ENCODE measurements around the gene KRT20. TPM values are rescaled to one million over a fixed set of nuclear protein-coding genes. Genes with fewer than 3 reads are reported as not detected.
A peak's percentile ranks its signal among the peaks of the same experiment; 100 is the strongest.

The KRT20 gene
- total and polyA plus RNA-seq, 2 of the 13 experiments (the other 11 are each of a cell fraction or from before 2014, with no cell fraction given), result 0.13 to 0.20 TPM

- TF ChIP-seq PRDM10 (CRISPR knock-in tag; IDR thresholded peaks at IDR 0.05; ENCODE audit: low read depth) (no peak), ZSCAN30 (CRISPR knock-in tag; IDR thresholded peaks at IDR 0.05) (no peak), ZNF672 (CRISPR knock-in tag; IDR thresholded peaks at IDR 0.05) (no peak)
Observed at GRCh38 chr17:40841246-40841645, 43.8 kb downstream of the KRT20 start (continued).

- DNase-seq (ENCODE audit: low spot score) (no peak), ATAC-seq (no peak), FAIRE-seq (no peak)
- peak; percentile 56 to 69; a peak in 3 of 4 replicates for TF ChIP-seq MAFK (conservative IDR thresholded peaks at IDR 0.05 in 1 of 2, IDR thresholded peaks at IDR 0.05 in 1 of 2; ENCODE audit: low read length in 2 of 2)
- peak; percentile 58 for TF ChIP-seq MAFF (IDR thresholded peaks at IDR 0.05; ENCODE audit: low read depth, low read length)
- no peak for TF ChIP-seq ATAD3A (CRISPR knock-in tag; IDR thresholded peaks at IDR 0.05)
- Histone ChIP-seq H3K4me2 (ENCODE audit: low read depth, low read length) (no peak overlapping the region), H3K79me2 (ENCODE audit: insufficient read depth, low read length) (no peaks in the 10 kb centered on the region), H2AFZ (ENCODE audit: low read length) (no peak overlapping the region), H3K9me3 (ENCODE audit: low read length) (no peaks in the 10 kb centered on the region), H3K4me3 (replicated peaks in 1 of 3; ENCODE audit: insufficient read depth in 1 of 3, low read depth in 2 of 3, low read length in 3 of 3) (no peak overlapping the region), H3K4me1 (ENCODE audit: insufficient read depth, low read length) (0 out of 2 replicates have a peak, but pooled peaks cover 5% of the 10 kb centered on the region), H3K27me3 (ENCODE audit: control insufficient read depth in 1 of 2, insufficient read depth in 2 of 2, low read length in 2 of 2) (peaks cover 0 to 4% of the 10 kb centered on the region in 2 experiments; a peak in 1 of 5 replicates), H3K9ac (ENCODE audit: insufficient read depth, low read depth, low read length) (no peak overlapping the region), H3K27ac (ENCODE audit: extremely low read length, insufficient read depth, low read length) (no peak overlapping the region), H3K36me3 (replicated peaks in 1 of 2; ENCODE audit: control insufficient read depth in 1 of 2, insufficient read depth in 2 of 2, low read length in 2 of 2) (peaks cover 1 to 6% of the 10 kb centered on the region in 2 experiments; a peak in 2 of 5 replicates), H4K20me1 (ENCODE audit: insufficient read depth, low read length) (no peaks in the 10 kb centered on the region)
- WGBS (ENCODE audit: low lambda C conversion rate), result 61% methylated on average over 3 of the region's 3 CpGs
- in situ Hi-C loops (cut with HindIII; ENCODE audit: extremely low pct_ligation_motif_present, low pct_unique_long_range_greater_than_20kb), result no loop called here
- ChIA-PET POLR2A (interaction anchor here (0.9 kb wide), 1 partner anchor 20 kb away, joined by 3 read pairs; no protein-coding TSS in a partner anchor), CTCF (ENCODE audit: low intra/inter-chr PET ratio, low total read pairs) (no interaction called here)
- intact Hi-C loops (cut with micrococcal nuclease; ENCODE audit: unreplicated experiment), result no loop called here
- no TSS peak for BruUV-seq (replicated peaks)
Observed at GRCh38 chr17:40839194-40839593, 45.8 kb downstream of the KRT20 start.

All from HepG2 (cell line).